Neuron (in vitro differentiated cells): ENCODE data around the gene PANK1.

Source experiments
- H2AFZ ChIP-seq: one replicate; pipeline ENCODE4 v1.6.1; 2013; ENCODE audit warnings: low read depth, mild to moderate bottlenecking, inconsistent platforms, low read length, moderate library complexity
- H3K27me3 ChIP-seq: one replicate; pipeline ENCODE4 v1.6.1; 2013; ENCODE audit warnings: low read length; ENCODE audit not compliant: insufficient read depth
- H3K36me3 ChIP-seq: one replicate; pipeline ENCODE4 v1.6.1; 2013; ENCODE audit warnings: low read length; ENCODE audit not compliant: insufficient read depth
- H3K4me1 ChIP-seq: one replicate; pipeline ENCODE4 v1.6.1; 2013; ENCODE audit warnings: low read length; ENCODE audit not compliant: insufficient read depth
- H3K4me3 ChIP-seq: 2 replicates; pipeline ENCODE4 v1.5.1; 2013; ENCODE audit warnings: mild to moderate bottlenecking, low read length, moderate library complexity
- H3K9me3 ChIP-seq: one replicate; pipeline ENCODE4 v1.6.1; 2013; ENCODE audit warnings: low read length

PANK1 gene

DNA sequence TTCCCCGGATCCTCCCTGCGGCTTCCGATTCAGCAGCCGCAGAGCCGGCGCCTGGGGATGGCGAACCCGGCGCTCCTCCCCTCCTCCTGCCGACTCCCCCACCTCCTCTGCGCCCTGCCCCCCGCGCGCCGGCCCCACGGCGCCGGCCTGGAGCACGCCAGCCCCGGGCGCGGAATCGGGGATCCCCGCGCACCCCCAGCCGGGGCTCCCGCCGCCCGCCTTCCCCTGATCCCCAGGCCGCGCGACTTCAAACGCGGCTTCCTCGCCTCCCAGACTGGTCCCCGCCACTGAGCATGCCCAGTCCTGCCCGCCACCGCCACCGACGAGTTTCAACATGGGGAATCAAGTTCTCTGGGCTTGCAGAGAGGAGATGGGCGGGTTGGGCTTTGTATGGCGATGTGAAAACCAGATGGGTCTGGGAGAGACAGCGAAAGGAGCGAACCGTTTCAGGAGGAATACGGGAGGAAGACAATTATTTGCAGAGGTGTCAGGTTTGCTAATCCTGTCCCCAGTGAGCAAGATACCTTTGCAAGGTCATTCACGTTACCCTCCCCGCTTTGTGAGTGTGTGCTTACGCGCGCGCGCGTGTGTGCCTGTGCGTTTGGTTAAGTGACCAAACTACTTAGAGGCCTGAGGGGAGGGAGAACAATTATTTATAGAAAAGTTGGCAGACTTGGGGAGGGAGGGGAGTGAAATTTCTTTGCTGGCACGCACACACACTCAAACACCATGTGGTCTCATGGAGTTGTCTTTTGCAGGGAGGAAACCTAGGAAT lies at the start of gene PANK1:
Gene PANK1, minus strand, starts transcription at position 276 of the 775 bp plus-strand sequence. CDS start 351 bp downstream, outside the sequence.
- Histone ChIP-seq H3K27me3 (no peaks in the 10 kb centered on the region), H3K9me3 (peaks cover 2% of the 10 kb centered on the region), H3K4me3 (peak within 1 kb of the TSS; percentile 69), H2AFZ (peak within 1 kb of the TSS; percentile 65), H3K36me3 (no peaks in the 10 kb centered on the region), H3K4me1 (peaks cover 14% of the 10 kb centered on the region)

DNA sequence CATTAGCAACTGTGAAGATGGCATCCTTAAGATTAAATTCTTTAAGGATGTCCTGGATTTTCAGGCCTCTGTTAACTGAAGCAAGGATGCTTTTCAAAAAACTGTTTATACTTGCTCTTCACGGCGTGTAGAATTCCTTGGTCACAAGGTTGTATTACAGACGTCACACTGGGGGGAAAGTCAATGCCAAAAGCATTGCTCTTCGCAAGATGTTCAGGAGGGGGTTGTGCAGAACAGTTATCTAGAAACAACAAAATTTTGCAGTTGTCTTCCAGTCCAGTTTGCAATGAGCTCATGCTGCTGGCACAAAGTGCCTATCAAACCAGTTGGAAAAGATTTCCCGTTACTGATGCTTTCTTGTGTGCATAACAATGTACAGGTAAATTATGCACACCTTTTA lies 48.1 kb upstream of the PANK1 start:
- Histone ChIP-seq H2AFZ (no peak overlapping the region), H3K36me3 (no peaks in the 10 kb centered on the region), H3K4me3 (no peak overlapping the region), H3K9me3 (no peaks in the 10 kb centered on the region), H3K4me1 (no peaks in the 10 kb centered on the region), H3K27me3 (no peaks in the 10 kb centered on the region)

DNA sequence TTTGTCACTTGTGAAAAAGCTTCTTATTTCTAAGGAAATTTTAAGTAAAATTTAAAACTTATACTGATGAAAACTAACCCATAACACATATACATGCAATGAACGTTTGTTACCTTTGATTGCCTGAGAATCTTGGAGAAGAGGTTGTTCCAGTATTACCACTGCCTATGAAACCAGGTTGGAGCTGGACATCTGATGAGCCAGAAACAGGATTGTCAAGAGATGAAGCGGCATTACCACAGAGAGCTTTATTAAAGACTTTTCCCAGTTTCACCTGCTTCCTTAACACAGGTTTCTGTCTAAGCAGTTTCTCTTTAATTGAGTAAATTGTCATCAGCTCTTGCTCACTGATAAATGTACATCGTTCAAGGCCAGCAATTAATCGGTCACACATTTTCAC lies 47.4 kb upstream of the PANK1 start:
- no peaks in the 10 kb centered on the region for H3K4me1 ChIP-seq
- H3K27me3 ChIP-seq, result no peaks in the 10 kb centered on the region
- no peak overlapping the region for H3K4me3 ChIP-seq
- H3K9me3 ChIP-seq, result no peaks in the 10 kb centered on the region
- no peaks in the 10 kb centered on the region for H3K36me3 ChIP-seq
- H2AFZ ChIP-seq, result no peak overlapping the region

- H3K4me3 ChIP-seq, result no peak overlapping the region
- no peaks in the 10 kb centered on the region for H3K9me3 ChIP-seq
- no peaks in the 10 kb centered on the region for H3K27me3 ChIP-seq
- H3K36me3 ChIP-seq, result no peaks in the 10 kb centered on the region
- H2AFZ ChIP-seq, result no peak overlapping the region
- no peaks in the 10 kb centered on the region for H3K4me1 ChIP-seq
These were observed 45.0 kb upstream of the PANK1 start for GRCh38 chr10:89690027-89690426.

- H3K36me3 ChIP-seq, result no peaks in the 10 kb centered on the region
- no peaks in the 10 kb centered on the region for H3K9me3 ChIP-seq
These were observed 40.9 kb upstream of the PANK1 start for GRCh38 chr10:89685936-89686335.

GRCh38 chr10:89684604-89685003 lies 39.6 kb upstream of the PANK1 start:
- no peaks in the 10 kb centered on the region for H3K4me1 ChIP-seq
- H3K9me3 ChIP-seq, result no peaks in the 10 kb centered on the region
- no peaks in the 10 kb centered on the region for H3K36me3 ChIP-seq
- H2AFZ ChIP-seq, result no peak overlapping the region
- no peaks in the 10 kb centered on the region for H3K27me3 ChIP-seq
- H3K4me3 ChIP-seq, result no peak overlapping the region

More at GRCh38 chr10:89685936-89686335, 40.9 kb upstream of the PANK1 start:
- no peak overlapping the region for H2AFZ ChIP-seq
- no peaks in the 10 kb centered on the region for H3K4me1 ChIP-seq
- H3K27me3 ChIP-seq, result no peaks in the 10 kb centered on the region
- no peak overlapping the region for H3K4me3 ChIP-seq

GRCh38 chr10:89683883-89684282 lies 38.8 kb upstream of the PANK1 start:
- H3K36me3 ChIP-seq, result no peaks in the 10 kb centered on the region
- no peak overlapping the region for H3K4me3 ChIP-seq
- H3K27me3 ChIP-seq, result no peaks in the 10 kb centered on the region

DNA sequence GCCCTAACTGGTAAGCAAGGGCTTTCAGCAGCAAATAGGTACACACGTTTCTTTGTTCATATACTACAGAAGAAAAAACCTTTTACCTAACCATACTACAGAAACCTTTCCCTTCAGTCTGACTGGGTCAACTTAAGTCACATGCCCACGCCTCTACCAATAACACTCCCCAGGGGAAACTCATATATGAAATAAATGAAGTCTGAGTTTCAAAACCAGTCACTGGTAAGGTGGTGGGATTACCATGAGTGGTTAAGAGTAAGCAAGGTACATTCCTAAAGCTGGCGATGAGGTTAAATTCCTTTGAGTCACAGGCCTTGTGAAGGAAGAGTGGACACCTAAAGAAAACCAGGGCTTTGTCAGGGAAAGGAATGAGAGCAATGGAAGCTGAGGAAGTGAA lies 34.9 kb upstream of the PANK1 start:
- Histone ChIP-seq H3K9me3 (no peaks in the 10 kb centered on the region), H3K4me1 (no peaks in the 10 kb centered on the region), H3K36me3 (no peaks in the 10 kb centered on the region), H3K27me3 (no peaks in the 10 kb centered on the region), H2AFZ (no peak overlapping the region), H3K4me3 (no peak overlapping the region)

More at GRCh38 chr10:89683883-89684282, 38.8 kb upstream of the PANK1 start:
- no peak overlapping the region for H2AFZ ChIP-seq
- H3K9me3 ChIP-seq, result no peaks in the 10 kb centered on the region
- H3K4me1 ChIP-seq, result no peaks in the 10 kb centered on the region

- no peaks in the 10 kb centered on the region for H3K36me3 ChIP-seq
- no peak overlapping the region for H2AFZ ChIP-seq
- no peaks in the 10 kb centered on the region for H3K4me1 ChIP-seq
- no peaks in the 10 kb centered on the region for H3K27me3 ChIP-seq
- no peak overlapping the region for H3K4me3 ChIP-seq
- H3K9me3 ChIP-seq, result no peaks in the 10 kb centered on the region
These were observed 32.3 kb upstream of the PANK1 start for GRCh38 chr10:89677341-89677740.

- Histone ChIP-seq H3K9me3 (no peaks in the 10 kb centered on the region), H3K27me3 (no peaks in the 10 kb centered on the region), H2AFZ (no peak overlapping the region), H3K4me1 (no peaks in the 10 kb centered on the region), H3K36me3 (no peaks in the 10 kb centered on the region), H3K4me3 (no peak overlapping the region)
These were observed 25.9 kb upstream of the PANK1 start for GRCh38 chr10:89670926-89671325.

DNA sequence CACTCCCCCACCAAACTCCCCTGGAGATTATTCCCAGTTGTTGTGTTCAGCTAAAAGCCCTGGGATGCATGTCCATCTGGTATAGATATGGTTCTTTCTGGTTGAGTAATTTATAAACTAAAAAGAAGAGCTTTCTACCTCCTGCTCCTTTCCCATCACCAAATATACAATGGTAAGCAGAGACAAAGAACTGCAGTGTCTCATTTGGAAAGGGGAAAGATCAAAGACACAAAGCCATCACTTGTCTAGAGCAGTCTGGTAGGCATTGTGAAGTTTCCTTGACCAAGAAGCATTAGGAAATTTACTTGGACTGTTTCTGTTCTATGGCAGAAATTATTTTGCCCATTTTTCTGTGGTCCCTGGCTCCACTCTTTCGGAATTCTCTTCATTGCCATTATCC lies 24.9 kb upstream of the PANK1 start:
- Histone ChIP-seq H3K4me1 (no peaks in the 10 kb centered on the region), H3K9me3 (no peaks in the 10 kb centered on the region), H2AFZ (no peak overlapping the region), H3K27me3 (no peaks in the 10 kb centered on the region), H3K36me3 (no peaks in the 10 kb centered on the region), H3K4me3 (no peak overlapping the region)

- H3K9me3 ChIP-seq, result no peaks in the 10 kb centered on the region
- no peak overlapping the region for H3K4me3 ChIP-seq
- no peak overlapping the region for H2AFZ ChIP-seq
- no peaks in the 10 kb centered on the region for H3K36me3 ChIP-seq
- H3K4me1 ChIP-seq, result no peaks in the 10 kb centered on the region
- no peaks in the 10 kb centered on the region for H3K27me3 ChIP-seq
These were observed 23.5 kb upstream of the PANK1 start for GRCh38 chr10:89668386-89669071.

- Histone ChIP-seq H3K4me1 (no peaks in the 10 kb centered on the region), H3K9me3 (no peaks in the 10 kb centered on the region), H2AFZ (no peak overlapping the region), H3K4me3 (no peak overlapping the region), H3K36me3 (no peaks in the 10 kb centered on the region), H3K27me3 (no peaks in the 10 kb centered on the region)
These were observed 21.1 kb upstream of the PANK1 start for GRCh38 chr10:89666138-89666537.
